D341Med (cell line): Measurements from ENCODE around the gene ISL1.
A peak's percentile ranks its signal among the peaks of the same experiment; 100 is the strongest.

ENCODE experiments used
- DNase-seq: peaks from one replicate; pipeline ENCODE4 v3.0.0; 2012; ENCODE audit warnings: low spot score

The ISL1 gene

GRCh38 chr5:51386916-51387883 is 4.0 kb downstream of the ISL1 start:
- DNase-seq = no peak

DNA sequence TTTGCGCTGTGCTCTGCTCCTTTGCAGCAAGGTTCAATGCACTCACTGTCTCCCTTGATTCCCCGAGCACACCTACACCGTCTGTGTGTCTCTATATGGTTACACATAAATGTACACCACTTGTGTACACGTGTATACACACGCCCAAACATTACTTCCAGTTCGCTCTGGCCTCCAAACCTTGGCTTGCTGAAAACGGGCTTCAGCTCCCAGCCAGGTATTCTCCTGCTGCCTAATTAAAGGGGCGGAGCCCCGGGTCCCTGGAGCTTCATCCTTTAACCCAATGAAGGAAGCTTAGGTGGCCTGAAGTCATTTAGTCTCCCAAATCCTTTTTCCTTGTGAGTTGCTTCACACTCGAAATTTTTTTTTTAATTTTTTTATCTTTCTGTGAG is 4.6 kb downstream of the ISL1 start:
- no peak for DNase-seq

- no peak for DNase-seq
These were observed 5.4 kb downstream of the ISL1 start for GRCh38 chr5:51388488-51389287.

DNA sequence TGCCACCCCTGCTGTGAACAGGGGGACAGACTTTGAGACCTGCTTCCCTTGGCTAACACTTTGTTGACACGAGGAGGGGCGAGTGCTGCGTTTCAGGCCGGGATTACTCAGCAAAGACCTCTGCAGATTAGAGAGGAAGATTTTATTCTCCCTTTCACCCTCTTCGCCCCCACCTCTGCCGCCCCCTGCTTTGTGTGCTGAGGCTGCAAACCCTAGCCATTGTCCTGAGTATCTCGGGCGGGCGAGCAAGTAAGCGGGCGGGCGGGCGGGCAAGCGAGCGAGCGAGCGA is 6.0 kb downstream of the ISL1 start:
- no peak for DNase-seq

DNA sequence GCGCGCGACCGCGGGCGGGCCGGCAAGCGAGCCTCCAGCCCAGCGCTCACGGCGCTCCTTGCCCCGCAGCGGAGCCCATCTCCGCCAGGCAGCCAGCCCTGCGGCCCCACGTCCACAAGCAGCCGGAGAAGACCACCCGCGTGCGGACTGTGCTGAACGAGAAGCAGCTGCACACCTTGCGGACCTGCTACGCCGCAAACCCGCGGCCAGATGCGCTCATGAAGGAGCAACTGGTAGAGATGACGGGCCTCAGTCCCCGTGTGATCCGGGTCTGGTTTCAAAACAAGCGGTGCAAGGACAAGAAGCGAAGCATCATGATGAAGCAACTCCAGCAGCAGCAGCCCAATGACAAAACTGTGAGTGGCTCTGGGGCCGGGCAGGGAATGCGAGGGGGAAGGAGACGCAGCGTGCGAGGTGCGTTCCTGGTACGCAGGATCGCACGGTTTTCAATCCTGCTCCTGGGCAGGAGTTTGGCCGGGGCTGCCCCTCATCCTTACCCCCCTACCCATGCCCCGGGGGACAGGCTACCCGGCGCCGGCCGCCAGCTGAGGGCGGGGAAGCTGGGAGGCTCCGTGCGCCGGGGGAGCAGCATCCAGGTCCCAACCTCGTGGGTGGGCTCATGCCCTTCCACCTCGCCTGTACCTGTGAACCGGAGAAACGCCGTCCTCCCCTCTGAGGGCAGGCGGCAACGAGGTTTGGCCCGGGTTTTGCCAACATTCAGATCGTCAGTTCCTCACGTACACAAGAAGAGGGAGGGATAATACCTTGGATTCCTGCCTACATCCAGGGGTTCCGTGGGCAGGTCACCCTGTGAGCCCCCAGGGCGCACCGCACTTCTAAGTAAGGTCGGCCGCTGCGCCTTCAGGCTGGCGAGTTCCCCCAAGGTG is 6.6 kb downstream of the ISL1 start:
- DNase-seq = peak; percentile 58

DNA sequence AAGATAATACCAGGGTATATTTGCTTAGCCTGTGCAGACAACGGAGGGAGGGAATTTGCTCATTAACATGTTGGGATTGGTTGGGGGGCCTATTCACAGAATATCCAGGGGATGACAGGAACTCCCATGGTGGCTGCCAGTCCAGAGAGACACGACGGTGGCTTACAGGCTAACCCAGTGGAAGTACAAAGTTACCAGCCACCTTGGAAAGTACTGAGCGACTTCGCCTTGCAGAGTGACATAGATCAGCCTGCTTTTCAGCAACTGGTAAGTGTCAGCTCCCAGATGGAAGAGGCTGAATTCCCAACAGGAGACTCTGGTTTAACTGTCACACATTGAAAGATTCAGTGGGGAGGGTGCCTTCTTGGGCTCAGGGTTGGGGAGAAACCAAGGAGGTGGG is 7.9 kb downstream of the ISL1 start:
- DNase-seq = no peak

GRCh38 chr5:51392689-51393199 is 9.5 kb downstream of the ISL1 start:
- DNase-seq = no peak

DNA sequence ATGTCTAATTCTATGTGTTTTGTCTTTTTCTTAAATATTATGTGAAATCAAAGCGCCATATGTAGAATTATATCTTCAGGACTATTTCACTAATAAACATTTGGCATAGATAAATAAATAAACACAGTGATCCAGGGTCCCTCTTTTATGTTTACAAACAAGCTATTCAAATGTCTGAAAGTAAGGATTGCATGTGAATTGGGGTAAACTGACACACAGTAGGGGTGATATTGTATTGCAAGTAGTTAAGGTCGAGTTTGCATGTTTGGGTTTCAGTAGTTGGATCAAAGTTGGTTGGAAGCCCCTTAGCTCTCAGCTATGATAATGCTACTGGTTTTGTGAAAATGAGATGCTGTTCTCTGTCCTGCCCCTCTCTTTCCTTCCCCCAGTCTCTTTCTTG is 11.4 kb downstream of the ISL1 start:
- DNase-seq = no peak

- DNase-seq = no peak
These were observed 12.0 kb downstream of the ISL1 start for GRCh38 chr5:51395245-51395644.

GRCh38 chr5:51395666-51396356 is 12.6 kb downstream of the ISL1 start:
- DNase-seq = no peak

- DNase-seq = no peak
These were observed 13.5 kb downstream of the ISL1 start for GRCh38 chr5:51396797-51397196.

DNA sequence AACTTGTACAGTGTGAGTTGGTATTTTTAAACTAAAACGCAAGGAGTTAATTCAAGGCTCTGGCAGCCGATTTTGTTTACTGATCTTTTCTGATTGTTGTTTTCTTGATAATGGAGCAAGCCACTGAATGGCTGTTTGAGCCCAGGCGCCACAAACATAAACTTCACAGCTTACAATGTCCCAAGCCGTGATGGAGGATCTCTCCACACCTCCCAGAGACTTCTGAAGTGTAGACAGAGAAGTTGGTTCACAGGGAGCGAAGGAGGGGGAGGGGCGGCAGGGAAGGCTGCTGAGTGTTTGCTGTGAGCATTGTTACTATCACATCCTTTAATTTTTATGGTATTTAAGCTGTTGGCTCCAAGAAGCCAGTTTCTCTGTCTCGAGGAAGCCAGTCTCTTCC is 14.7 kb downstream of the ISL1 start:
- DNase-seq = no peak

DNA sequence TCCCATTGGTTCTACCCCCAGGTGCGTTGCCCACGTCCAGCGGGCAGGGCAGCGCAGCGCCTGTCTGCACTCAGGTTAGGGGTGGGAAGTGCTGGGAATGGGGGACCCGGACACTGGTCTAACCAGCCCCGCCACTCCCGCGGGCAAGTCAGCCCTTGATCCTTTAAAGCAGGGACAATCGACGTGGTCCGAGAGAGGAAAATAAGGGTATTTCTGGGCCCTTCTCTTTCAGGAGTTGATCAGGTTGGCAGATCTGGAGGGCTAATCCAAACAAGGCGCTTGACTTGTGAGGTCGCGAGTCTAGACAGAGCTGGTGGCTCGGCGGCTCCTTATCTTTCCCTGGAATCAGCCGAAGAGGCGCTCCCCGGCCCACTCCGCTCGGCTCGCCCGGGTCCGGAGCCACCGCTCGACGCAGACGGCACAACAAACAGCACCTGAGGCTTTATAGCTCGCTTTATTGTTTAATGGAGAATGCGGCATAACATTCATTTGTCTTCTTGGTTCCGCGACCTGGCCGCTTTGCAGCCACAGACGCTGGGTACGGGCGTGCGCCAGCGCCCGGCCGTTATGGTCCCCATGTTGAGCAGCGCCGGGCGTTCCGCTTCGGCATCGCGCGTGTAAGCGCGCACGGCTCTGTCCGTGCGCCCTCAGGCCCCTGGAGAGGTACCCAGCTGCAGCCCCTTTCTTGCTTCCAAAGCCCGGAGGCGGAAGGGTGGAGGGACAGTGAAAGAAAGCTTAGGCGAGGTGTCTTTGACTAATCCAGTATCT is 15.8 kb downstream of the ISL1 start:
- no peak for DNase-seq

DNA sequence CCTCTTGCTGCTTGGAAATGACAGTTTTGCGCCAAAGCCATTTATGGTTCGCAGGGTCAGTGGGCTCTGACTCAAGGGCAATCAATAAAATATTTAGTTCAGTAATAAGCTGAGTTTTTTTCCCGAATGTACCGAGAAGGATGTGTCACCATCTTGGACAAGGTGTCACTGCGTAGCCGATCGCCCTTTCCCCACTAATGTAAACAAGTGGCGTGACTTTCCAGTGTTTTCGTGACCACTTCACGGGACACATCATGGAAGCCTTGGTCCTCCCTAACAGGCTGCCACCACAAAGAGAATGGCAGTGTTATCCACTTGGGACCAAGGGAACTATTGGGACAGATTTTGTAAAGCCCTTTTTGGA is 16.4 kb downstream of the ISL1 start:
- no peak for DNase-seq

GRCh38 chr5:51404255-51404654 is 21.0 kb downstream of the ISL1 start:
- DNase-seq = no peak

DNA sequence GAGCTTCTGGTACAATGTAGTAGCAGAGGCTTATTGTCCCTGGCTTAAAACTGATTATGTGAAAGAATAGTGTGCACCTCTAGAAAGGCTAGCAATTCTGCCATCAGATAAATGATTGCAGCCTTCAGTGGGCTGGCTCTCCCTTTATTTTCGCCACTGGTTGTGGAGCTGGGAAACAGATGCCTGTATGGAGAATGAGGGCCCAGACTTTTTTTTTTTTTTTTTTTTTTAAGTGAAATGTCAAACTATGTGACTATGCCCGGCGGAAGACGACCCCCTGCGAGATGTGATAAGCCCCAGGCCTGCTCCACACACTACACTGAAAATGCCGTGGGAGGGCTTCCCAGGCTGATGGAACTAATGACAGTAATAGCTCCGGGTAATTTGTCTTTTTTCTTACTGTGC is 28.7 kb downstream of the ISL1 start:
- DNase-seq = no peak

GRCh38 chr5:51414516-51414915 is 31.3 kb downstream of the ISL1 start:
- DNase-seq = no peak

DNA sequence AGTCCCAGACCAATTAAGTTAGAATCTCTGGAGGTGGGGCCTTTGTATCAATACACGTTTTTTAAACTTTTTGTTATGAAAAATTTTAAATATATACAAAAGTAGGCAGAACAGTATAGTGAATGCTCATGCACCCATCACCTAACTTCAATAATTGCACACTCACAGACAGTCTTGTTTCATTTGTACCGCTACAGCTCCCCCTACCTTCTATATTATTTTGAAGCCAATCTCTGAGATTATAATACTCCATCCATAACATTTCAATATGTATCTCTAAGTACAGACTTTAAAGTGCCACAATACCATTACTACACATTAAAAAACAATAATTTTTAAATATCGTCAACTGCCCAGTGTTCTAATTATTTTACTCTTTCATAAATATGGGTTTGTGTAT is 32.9 kb downstream of the ISL1 start:
- no peak for DNase-seq

GRCh38 chr5:51433052-51433710 is 49.9 kb downstream of the ISL1 start:
- DNase-seq = no peak

GRCh38 chr5:51439232-51439631 is 56.0 kb downstream of the ISL1 start:
- DNase-seq = no peak
